ENCODE results near the gene DNLZ.

Gene DNLZ

DNA sequence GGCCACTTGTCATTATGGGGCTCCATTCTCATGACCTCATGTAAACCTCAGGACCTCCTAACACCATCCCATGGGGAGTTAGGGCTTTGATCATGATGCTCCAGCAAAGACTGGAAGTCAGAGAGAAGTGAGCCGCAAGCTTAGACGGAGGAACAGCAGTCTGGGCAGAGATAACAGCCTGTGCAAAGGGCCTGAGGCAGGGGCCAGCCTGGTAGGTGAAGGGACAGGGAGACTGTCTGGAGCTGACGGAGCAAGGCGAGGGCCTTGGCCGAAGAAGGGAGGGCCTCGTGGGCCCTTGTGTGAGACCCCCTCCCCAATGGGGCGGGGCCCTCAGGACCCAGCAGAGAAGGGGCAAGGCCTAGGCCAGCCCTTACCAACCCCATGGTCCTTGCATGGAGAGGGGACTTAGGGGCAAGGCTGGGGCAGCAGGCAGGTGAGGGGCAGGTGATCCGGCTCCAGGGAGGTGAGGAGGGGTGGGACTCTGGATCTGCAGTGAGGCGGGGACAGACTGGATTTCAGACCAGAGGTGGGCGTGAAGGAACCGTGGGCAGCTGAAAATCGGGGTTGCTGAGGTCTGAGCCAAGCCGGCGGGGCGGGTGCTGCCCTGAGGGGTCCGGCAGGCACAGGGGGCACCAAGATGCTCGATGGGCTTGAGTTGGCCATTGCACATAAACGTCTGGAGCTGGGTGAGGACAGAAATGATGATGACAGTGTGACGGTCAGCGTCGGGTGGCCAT, 18.8 kb downstream of the DNLZ start:
- Histone ChIP-seq H3K27me3 (ENCODE audit: control insufficient read depth, insufficient read depth, low read length, poor library complexity, severe bottlenecking) (no peaks in the 10 kb centered on the region), H3K9me3 (ENCODE audit: control insufficient read depth, low read length) (no peaks in the 10 kb centered on the region), H3K36me3 (ENCODE audit: control insufficient read depth, insufficient read depth, low read length) (no peaks in the 10 kb centered on the region), H3K4me3 (ENCODE audit: insufficient read depth, low read depth, low read length) (no peak overlapping the region), H3K4me1 (ENCODE audit: control insufficient read depth, insufficient read depth, low read length) (peaks cover 21% of the 10 kb centered on the region), H3K27ac (ENCODE audit: insufficient read depth, low read depth, low read length, poor library complexity, severe bottlenecking) (no peak overlapping the region)
- 89 to 90% methylated on average over 21 of the region's 21 CpGs for WGBS, 2 experiments

DNA sequence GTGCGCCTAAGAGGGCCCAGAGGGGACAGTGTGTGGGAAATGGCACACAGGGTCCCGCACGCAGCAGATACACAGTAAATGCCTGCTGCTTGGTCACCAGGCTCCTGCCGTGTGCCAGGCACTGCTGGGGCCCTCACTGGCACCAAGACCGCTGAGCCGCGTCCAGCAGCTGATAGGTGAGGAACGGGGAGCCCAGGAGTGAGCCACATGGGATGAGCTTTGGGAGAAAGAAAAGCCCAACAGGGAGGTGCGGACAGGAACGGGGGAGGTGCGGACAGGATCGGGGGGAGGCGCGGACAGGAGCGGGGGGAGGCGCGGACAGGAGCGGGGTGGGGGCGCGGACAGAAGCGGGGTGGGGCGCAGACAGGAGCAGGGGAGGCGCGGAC, 19.7 kb downstream of the DNLZ start:
- Histone ChIP-seq H3K4me3 (ENCODE audit: insufficient read depth, low read depth, low read length) (no peak overlapping the region), H3K4me1 (ENCODE audit: control insufficient read depth, insufficient read depth, low read length) (peaks cover 24% of the 10 kb centered on the region), H3K27me3 (ENCODE audit: control insufficient read depth, insufficient read depth, low read length, poor library complexity, severe bottlenecking) (no peaks in the 10 kb centered on the region), H3K36me3 (ENCODE audit: control insufficient read depth, insufficient read depth, low read length) (no peaks in the 10 kb centered on the region), H3K9me3 (ENCODE audit: control insufficient read depth, low read length) (no peaks in the 10 kb centered on the region), H3K27ac (ENCODE audit: insufficient read depth, low read depth, low read length, poor library complexity, severe bottlenecking) (no peak overlapping the region)
- WGBS, 2 experiments, result 94 to 95% methylated on average over 24 of the region's 24 CpGs

DNA sequence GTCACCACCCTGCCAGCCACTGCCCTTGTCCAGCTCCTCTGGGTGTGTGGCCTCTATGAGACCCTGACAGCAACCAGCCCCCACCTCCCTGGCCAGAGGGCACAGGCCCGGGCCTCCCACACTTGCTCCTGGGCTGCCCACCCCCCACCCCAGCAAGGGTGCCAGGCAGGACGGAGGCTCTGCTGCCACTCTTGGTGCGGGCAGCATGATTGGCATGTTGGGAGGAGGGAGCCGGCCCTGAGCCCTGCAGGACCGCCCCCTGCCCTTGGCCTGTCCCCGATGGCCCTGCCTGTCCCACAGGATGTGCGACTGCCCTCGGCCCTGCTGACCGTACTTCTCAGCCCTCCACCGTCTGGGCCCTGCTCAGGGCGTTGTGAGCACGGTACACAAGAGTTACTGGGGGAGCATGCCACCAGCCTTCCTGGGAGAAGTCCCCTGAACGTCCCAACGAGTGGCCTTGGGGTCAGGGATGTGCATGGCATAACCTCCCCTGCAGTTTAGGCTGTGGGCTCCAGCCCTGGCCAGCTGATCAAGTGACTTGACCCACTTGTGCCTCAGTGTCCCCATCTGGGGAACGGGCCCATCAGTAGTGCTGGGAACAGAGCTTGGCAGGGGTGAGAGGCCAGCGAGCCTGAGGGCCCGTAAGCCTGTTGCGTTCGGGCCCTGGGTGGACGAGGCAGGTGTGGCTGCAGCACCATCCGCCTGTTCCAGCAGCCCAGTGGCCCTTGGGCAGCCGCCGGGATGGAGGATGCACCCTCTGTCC, 20.2 kb downstream of the DNLZ start:
- Histone ChIP-seq H3K27me3 (ENCODE audit: control insufficient read depth, insufficient read depth, low read length, poor library complexity, severe bottlenecking) (no peaks in the 10 kb centered on the region), H3K4me3 (ENCODE audit: insufficient read depth, low read depth, low read length) (peak overlapping the region; percentile 14), H3K9me3 (ENCODE audit: control insufficient read depth, low read length) (no peaks in the 10 kb centered on the region), H3K36me3 (ENCODE audit: control insufficient read depth, insufficient read depth, low read length) (no peaks in the 10 kb centered on the region), H3K4me1 (ENCODE audit: control insufficient read depth, insufficient read depth, low read length) (peaks cover 25% of the 10 kb centered on the region), H3K27ac (ENCODE audit: insufficient read depth, low read depth, low read length, poor library complexity, severe bottlenecking) (peak overlapping the region; percentile 64)
- WGBS, 2 experiments, result 75 to 81% methylated on average over 23 of the region's 23 CpGs

DNA sequence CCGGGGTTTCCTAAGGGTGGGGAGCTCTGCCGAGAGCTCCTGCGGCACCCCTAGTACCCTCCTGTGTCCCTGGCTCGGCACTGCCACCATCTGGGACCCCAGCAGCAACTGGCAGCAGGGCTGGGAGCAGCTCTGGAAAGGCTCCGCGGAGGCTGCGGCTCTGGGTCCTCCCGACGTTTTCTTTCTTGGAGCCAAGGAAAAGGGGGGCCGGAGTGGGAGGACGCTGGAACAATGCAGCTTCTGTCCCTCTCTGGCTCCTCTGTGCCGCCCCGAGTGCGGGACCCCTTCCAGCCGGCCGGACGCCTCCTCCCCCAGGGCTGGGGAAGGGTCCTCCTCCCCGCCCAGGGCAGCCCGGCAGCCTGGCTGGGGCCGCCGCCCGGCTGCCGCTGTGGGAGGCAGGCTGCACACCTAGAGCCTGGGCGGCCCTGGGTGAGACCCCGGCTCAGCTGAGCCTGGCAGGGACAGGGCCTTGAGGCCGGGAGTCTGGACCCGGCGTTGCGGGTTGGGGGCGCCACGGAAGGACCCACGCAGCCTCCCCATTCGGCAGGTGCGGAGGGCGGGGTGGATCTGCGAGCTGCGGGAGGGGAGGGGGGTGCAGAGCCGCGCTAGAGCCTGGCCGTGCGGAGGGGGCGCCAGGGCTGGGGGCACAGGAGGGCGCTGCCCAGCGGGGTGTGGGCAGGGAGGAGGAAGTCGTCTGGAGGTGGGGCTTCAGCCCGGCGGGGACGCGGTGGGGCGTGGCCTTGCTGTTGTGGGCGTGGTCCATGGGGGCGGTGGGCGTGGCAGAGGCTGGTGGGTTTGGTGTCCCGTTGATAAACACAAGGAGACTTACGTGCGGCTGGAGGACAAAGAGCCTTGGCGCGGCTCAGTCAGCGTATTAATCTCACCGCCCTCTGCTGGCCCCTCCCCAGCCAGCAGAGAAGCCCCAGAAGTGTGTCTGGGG, 21.1 kb downstream of the DNLZ start:
- peaks cover 25% of the 10 kb centered on the region for H3K4me1 ChIP-seq (ENCODE audit: control insufficient read depth, insufficient read depth, low read length)
- peak overlapping the region; percentile 34 for H3K4me3 ChIP-seq (ENCODE audit: insufficient read depth, low read depth, low read length)
- H3K27ac ChIP-seq (ENCODE audit: insufficient read depth, low read depth, low read length, poor library complexity, severe bottlenecking), result peak overlapping the region; percentile 69
- no peaks in the 10 kb centered on the region for H3K36me3 ChIP-seq (ENCODE audit: control insufficient read depth, insufficient read depth, low read length)
- no peaks in the 10 kb centered on the region for H3K9me3 ChIP-seq (ENCODE audit: control insufficient read depth, low read length)
- no peaks in the 10 kb centered on the region for H3K27me3 ChIP-seq (ENCODE audit: control insufficient read depth, insufficient read depth, low read length, poor library complexity, severe bottlenecking)
- WGBS, 2 experiments, result 11 to 12% methylated on average over 60 of the region's 60 CpGs

DNA sequence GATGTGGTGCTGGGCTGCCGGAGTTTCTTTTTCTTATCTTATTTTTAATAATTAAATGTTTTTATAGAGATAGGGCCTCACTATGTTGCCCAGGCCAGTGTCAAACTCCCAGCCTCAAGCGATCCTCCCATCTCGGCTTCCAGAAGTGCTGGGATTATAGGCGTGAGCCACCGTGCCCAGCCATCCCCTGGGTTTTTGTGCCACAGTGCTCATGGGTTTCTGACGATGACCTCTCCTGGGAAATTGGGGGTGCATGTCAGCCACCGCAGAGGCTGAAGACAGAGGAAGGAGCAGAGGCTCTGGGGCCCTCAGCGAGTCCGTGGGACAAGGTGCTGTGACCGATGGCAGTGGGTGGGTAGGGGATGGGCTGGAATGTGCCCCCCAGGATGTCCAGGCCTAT, 21.8 kb downstream of the DNLZ start:
- no peaks in the 10 kb centered on the region for H3K36me3 ChIP-seq (ENCODE audit: control insufficient read depth, insufficient read depth, low read length)
- peaks cover 25% of the 10 kb centered on the region for H3K4me1 ChIP-seq (ENCODE audit: control insufficient read depth, insufficient read depth, low read length)
- peak overlapping the region; percentile 34 for H3K4me3 ChIP-seq (ENCODE audit: insufficient read depth, low read depth, low read length)
- no peak overlapping the region for H3K27ac ChIP-seq (ENCODE audit: insufficient read depth, low read depth, low read length, poor library complexity, severe bottlenecking)
- H3K9me3 ChIP-seq (ENCODE audit: control insufficient read depth, low read length), result no peaks in the 10 kb centered on the region
- no peaks in the 10 kb centered on the region for H3K27me3 ChIP-seq (ENCODE audit: control insufficient read depth, insufficient read depth, low read length, poor library complexity, severe bottlenecking)
- WGBS, 2 experiments, result 92 to 93% methylated on average over 9 to 10 of the region's 10 CpGs

DNA sequence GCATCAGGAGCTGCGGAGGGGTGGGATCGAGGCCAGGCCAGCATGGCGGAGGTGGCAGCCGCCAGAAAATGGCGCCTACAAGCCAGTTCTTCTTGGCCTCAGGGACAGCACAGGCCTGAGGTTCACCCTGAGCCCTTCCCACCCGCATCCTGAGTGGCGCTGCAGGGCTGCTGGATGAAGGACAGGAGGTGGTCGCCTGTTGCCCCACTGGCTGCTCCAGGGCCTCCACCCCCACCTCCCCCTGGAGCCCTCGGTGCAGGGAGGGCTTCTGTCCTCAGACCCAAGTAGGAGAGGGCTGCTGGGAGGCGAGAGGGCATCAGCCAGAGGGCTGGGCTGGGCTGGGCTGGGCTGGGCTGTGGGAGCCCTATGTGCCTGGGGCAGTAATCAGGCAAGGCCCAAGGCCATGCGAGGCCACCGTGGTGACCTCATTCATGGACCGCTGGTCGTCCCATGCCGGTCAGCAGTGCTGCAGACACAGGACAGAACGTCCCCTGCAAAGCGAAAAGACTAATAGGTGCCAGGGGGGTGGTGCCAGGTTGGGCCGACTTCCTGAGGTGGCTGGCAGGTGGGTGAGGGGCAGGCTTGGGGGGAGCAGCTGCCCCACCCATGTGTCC, 22.4 kb downstream of the DNLZ start:
- WGBS, 2 experiments, result 96% methylated on average over 18 of the region's 18 CpGs
- H3K4me1 ChIP-seq (ENCODE audit: control insufficient read depth, insufficient read depth, low read length), result peaks cover 19% of the 10 kb centered on the region
- H3K27ac ChIP-seq (ENCODE audit: insufficient read depth, low read depth, low read length, poor library complexity, severe bottlenecking), result no peak overlapping the region
- no peaks in the 10 kb centered on the region for H3K36me3 ChIP-seq (ENCODE audit: control insufficient read depth, insufficient read depth, low read length)
- H3K9me3 ChIP-seq (ENCODE audit: control insufficient read depth, low read length), result no peaks in the 10 kb centered on the region
- no peak overlapping the region for H3K4me3 ChIP-seq (ENCODE audit: insufficient read depth, low read depth, low read length)
- H3K27me3 ChIP-seq (ENCODE audit: control insufficient read depth, insufficient read depth, low read length, poor library complexity, severe bottlenecking), result no peaks in the 10 kb centered on the region

DNA sequence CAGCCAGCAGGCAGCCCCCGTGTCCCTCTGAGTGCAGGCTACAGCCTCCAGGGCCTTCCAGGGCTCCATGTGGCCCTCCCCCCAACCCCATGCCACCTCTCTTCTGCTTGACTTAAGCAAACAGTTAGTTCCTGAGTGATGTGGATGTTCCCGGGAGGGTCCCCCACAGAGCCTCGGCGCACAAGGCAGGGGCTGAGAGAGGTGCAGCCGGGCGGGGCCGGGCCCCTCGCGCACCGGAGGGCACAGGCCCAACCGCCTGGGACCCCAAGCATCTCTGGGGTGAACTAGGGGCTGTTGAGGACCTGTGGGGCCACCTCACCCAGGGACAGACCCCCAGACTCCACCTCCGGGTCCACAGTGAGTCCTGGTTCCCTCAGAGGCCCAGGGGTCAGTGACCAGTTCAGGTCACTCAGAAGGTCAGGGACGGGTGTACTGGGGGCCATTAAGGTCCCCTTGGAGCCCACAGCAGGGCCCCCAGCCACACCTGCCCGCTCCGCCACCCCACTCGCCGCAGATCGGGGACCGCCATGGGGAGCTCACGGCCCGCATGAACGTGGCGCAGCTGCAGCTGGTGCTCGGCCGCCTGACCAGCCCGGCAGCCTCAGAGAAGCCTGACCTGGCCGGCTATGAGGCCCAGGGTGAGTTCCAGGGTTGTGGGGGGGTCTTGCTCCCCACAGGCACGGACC, 23.0 kb downstream of the DNLZ start:
- no peak overlapping the region for H3K27ac ChIP-seq (ENCODE audit: insufficient read depth, low read depth, low read length, poor library complexity, severe bottlenecking)
- no peaks in the 10 kb centered on the region for H3K9me3 ChIP-seq (ENCODE audit: control insufficient read depth, low read length)
- H3K36me3 ChIP-seq (ENCODE audit: control insufficient read depth, insufficient read depth, low read length), result no peaks in the 10 kb centered on the region
- WGBS, 2 experiments, result 96 to 97% methylated on average over 28 of the region's 28 CpGs
- peaks cover 17% of the 10 kb centered on the region for H3K4me1 ChIP-seq (ENCODE audit: control insufficient read depth, insufficient read depth, low read length)
- H3K27me3 ChIP-seq (ENCODE audit: control insufficient read depth, insufficient read depth, low read length, poor library complexity, severe bottlenecking), result no peaks in the 10 kb centered on the region
- no peak overlapping the region for H3K4me3 ChIP-seq (ENCODE audit: insufficient read depth, low read depth, low read length)

DNA sequence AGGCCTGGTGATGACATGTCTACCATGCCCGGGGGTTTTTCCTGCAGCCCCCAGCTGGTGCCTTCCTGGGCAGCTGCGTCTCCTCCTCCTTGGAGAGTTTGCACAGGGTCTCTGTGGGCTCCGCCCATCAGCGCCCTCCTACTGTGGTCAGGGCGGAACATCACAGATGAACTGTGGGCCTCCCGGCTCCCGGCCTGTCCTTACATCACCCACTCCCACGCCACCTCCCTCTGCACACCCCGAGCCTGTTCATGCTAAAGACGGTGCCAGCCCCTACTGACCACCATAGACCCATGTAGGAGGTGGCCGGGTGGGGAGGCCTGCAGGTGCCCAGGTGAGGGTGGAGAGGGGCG, 23.6 kb downstream of the DNLZ start:
- H3K4me3 ChIP-seq (ENCODE audit: insufficient read depth, low read depth, low read length), result no peak overlapping the region
- H3K4me1 ChIP-seq (ENCODE audit: control insufficient read depth, insufficient read depth, low read length), result peaks cover 20% of the 10 kb centered on the region
- 90 to 96% methylated on average over 10 to 12 of the region's 12 CpGs for WGBS, 2 experiments
- no peaks in the 10 kb centered on the region for H3K36me3 ChIP-seq (ENCODE audit: control insufficient read depth, insufficient read depth, low read length)
- no peaks in the 10 kb centered on the region for H3K27me3 ChIP-seq (ENCODE audit: control insufficient read depth, insufficient read depth, low read length, poor library complexity, severe bottlenecking)
- no peaks in the 10 kb centered on the region for H3K9me3 ChIP-seq (ENCODE audit: control insufficient read depth, low read length)
- H3K27ac ChIP-seq (ENCODE audit: insufficient read depth, low read depth, low read length, poor library complexity, severe bottlenecking), result no peak overlapping the region

DNA sequence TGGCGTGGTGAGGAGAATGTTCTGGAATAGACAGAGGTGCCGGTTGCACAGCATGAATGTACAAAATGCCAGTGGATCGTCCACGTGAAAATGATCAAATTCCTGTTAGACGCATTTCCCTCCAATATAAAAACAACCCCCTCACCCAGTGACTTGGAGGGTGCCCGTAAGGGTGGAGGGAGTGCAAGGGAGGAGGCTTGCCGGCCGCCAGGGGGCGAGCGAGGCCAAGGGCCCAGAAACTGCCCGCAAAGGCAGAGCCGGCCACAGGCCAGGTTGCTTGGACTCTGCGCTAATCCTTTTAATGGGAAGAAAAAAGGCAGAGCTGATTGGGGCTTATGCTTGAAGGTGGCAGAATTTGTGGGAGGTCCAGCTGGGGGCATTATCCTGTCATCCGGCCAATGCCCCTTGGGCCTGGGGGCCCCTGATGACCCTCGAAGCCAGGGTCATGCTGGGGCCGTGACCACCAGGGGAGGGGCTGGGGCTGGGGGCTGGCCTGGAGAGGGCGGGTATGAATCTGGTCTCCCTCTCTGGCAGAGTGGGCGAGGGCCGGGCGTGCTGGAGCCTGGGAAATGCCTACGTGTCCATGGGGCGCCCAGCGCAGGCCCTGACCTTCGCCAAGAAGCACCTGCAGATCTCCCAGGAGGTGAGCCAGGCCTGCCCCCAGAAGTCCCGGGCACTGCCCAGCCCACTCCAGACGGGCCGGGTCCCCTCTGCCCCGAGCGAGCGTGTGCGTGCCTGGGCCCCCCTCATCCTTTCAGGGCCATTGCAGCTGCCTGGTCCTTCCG, 24.2 kb downstream of the DNLZ start:
- 64 to 65% methylated on average over 32 of the region's 32 CpGs for WGBS, 2 experiments
- H3K4me1 ChIP-seq (ENCODE audit: control insufficient read depth, insufficient read depth, low read length), result peaks cover 26% of the 10 kb centered on the region
- no peak overlapping the region for H3K4me3 ChIP-seq (ENCODE audit: insufficient read depth, low read depth, low read length)
- H3K27ac ChIP-seq (ENCODE audit: insufficient read depth, low read depth, low read length, poor library complexity, severe bottlenecking), result no peak overlapping the region
- H3K9me3 ChIP-seq (ENCODE audit: control insufficient read depth, low read length), result no peaks in the 10 kb centered on the region
- H3K27me3 ChIP-seq (ENCODE audit: control insufficient read depth, insufficient read depth, low read length, poor library complexity, severe bottlenecking), result no peaks in the 10 kb centered on the region
- H3K36me3 ChIP-seq (ENCODE audit: control insufficient read depth, insufficient read depth, low read length), result no peaks in the 10 kb centered on the region

Data from ectodermal cell (in vitro differentiated cells).